Activated CD4-positive, alpha-beta T cell treated with anti-CD3 and anti-CD28 coated beads, Interleukin-2, amount 50 U/mL, for 48 hours (primary cell): ENCODE measurements around the gene TIGD4.

Experiments
- DNase-seq, 2 experiments: peaks; one replicate each; pipeline ENCODE4 v3.0.0-alpha.2; 2020

TIGD4 gene

GRCh38 chr4:152779513-152780266 lies at the start of gene TIGD4, which contains the start of gene ARFIP1:
TIGD4 (minus strand) TSS chr4:152779730; CDS start chr4:152771004, 8,726 bp downstream.
ARFIP1 (plus strand) TSS chr4:152779954; CDS start chr4:152829634, 49,680 bp downstream.
- peak; percentile 95 to 97 for DNase-seq

- no peak for DNase-seq
Observed at GRCh38 chr4:152828122-152828521, 48.6 kb upstream of the TIGD4 start.

DNA sequence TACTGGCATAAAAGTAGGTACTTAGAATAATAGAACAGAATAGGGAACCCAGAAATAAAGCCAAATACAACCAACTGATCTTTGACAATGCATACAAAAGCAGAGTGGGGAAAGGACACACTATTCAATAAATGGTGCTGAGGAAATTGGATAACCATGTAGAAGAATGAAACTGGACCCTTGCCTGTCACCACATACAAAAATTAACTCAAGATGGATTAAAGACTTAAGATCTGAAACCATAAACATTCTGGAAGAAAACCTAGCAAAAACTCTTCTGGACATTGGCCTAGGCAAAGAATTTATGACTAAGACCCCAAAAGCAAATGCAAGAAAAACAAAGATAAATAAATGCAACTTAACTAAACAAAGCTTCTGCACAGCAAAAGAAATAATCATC lies 45.8 kb upstream of the TIGD4 start:
- DNase-seq: no peak

- DNase-seq: no peak
Observed at GRCh38 chr4:152824561-152824960, 45.0 kb upstream of the TIGD4 start.

DNA sequence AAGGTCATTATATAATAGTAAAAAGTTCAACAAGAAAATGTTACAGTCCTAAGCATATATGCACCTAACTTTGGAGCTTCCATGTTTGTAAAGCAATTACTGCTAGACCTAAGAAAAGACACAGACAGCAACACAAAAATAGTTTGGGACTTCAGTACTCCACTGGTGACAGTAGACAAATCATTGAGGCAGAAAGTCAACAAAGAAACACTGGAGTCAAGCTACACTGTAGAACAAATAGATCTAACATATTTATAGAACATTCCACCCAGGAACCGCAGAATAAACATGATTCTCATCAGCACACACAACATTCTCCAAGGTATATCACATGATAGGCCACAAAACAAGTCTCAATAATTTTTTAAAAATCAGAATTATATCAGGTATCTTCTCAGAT lies 42.8 kb upstream of the TIGD4 start:
- DNase-seq: no peak

DNA sequence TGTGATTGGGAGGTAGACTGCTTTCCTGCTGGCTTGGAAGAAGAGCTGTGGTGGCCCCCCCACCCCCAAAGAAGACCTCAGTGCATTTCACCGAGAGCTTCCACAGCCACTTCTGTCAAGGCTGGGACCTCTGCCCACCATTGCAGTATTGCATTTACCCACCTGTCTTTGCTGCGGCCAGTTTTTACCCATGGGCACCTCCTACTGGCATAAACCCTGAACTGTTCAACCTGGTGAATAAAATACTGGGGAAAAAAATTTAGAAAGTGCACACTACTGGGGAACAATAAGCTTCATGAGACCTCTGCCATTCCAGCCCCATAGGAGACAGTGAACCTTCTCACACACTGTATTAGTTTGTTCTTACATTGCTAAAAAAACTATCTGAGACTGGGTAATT lies 40.5 kb upstream of the TIGD4 start:
- no peak for DNase-seq

DNA sequence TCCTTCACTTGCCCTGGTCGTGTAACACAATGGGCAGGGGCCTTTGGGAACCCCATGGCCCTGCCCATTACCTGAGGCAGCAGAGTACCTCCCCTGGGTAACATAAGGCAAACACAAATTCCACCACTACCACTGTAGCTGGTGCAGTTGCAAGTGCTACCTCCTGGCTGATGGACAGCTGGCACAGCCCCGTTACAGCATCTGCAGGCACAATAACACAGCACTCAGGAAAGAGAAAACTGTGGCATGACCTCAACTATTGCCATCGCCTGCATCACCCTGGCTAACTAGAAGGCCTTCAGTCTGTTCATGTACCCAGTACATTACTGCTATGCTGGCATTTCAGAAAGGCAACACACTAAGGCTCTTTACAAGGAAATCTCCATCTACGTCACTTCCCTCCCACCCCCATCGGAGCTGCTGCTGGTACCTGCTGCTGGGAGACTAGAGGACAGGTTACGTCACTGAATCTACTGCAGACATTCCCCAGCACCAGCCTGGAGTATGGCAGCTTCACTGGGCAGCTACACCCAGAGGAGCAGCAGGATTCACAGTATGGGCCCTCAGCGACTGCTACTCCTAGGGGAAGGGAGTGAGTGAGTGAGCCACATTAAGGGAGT lies 39.6 kb upstream of the TIGD4 start:
- no peak for DNase-seq

DNA sequence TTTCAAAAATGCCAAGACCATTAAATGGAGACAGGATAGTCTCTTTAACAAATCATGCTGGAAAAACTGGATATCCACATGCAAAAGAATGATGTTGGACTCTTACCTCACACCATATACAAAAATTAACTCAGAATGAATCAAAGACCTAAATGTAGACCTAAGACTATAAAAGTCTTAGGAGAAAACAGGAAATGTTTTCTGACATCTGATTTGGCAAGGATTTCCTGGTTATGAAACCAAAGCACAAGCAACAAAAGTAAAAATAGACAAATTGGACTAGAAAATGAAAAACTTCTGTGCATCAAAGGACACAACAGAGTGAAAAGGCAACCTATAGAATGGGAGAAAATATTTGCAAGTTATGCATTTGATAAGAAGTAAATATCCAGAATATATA lies 37.8 kb upstream of the TIGD4 start:
- no peak for DNase-seq

DNA sequence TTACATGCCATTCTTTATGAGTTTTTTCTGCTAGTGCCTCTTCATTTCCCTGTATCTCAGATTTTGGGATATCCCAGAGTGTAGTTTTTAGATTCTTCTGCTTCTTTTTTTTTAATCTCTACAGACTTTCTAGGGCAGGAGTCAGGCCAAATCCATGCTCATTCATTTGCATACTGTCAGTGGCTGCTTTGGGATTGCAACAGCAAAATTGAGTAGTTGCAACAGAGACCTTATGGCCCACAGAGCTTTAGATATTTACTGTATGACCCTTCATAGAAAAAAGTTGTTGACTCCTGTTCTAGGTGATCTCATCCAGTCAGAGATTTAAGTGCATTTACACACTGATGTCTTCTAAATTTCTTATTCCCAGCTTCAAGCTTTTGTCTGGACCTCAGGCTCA lies 35.5 kb upstream of the TIGD4 start:
- no peak for DNase-seq

DNA sequence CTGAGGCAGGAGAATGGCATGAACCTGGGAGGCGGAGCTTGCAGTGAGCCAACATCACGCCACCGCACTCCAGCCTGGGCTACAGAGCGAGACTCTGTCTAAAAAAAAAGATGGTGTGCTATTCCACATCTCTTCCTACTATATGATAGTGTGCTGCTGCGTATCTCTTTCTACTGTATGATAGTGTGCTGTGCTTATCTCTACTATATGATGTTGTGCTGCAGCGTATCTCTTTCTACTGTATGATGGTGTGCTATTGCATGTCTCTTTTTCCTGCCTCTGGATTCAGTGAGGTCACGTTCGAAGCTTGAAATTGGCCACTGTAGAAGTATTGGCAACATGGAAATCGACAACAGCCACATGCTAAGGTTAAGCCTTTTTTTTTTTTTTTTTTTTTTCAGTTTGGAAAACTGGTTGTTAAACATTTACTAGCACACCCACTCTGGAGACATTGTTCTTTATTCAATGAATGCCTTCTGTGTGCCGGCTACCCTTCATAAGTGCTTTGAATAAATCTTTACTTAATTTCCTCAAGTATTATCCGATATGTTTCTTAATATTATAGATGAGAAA lies 31.3 kb upstream of the TIGD4 start:
- no peak for DNase-seq

DNA sequence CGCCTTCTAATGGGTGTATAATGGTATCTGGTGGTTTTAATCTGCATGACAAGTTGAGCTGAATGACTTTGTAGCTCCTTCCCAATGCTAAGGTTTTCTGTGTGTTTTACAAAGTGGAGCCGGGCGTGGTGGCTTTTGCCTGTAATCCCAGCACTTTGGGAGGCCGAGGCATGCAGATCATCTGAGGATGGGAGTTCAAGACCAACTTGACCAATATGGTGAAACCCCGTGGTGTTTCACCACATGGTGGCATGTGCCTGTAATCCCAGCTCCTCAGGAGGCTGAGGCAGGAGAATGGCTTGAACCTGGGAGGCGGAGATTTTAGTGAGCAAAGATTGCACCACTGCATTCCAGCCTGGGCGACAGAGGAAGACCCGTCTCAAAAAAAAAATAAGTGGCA lies 29.1 kb upstream of the TIGD4 start:
- no peak for DNase-seq

DNA sequence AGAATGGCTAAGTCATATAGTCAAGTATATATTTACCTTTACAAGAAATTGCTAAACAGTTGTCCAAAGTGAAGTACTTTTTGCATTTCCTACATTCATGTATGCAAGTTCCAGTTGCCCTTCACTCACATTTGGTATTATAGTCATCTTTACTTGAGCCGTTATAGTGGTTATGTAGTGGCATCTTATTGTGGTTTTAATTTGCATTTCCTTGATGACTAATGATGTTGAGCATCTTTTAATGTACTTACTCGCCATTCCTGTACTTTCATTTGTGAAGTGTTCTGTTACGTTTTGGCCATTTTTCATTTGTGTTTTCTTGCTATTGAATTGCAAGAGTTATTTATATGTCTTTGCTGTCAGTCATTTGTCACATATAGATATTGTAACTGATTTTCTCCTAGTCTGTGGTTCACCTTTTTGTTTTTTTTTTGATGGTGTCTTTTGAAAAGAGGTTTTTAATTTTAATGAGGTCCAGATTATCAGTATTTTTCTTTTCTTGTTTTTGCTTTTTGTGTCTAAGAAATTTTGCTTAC lies 27.8 kb upstream of the TIGD4 start:
- no peak for DNase-seq

DNA sequence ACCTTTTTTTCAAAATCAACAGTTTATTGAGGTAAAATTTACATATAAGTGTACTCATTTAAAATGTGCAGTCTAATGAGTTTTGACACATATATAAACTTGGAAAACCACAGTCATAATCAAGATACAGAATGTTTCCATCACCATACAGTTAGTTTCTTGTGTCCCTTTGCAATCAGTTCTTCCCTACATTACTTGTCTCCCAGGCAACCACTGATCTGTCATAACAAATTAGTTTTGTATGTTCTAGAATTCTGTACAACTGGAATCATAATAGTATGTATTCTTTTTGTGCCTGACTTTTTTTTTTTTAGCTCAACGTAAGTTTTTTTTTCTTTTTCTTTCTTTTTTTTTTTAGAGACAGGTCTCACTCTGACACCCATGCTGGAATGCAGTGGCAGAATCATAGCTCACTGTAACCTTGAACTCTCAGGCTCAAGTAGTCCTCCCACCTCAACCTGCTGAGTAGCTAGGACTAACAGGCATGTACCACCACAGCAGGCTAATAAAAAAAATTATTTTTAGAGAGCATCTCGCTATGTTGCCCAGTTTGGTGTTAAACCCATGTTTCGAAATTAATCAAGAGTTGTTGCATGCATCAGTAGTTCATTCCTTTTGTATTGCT lies 27.1 kb upstream of the TIGD4 start:
- DNase-seq: no peak

GRCh38 chr4:152805818-152806217 lies 26.3 kb upstream of the TIGD4 start:
- no peak for DNase-seq

GRCh38 chr4:152805071-152805650 lies 25.6 kb upstream of the TIGD4 start:
- no peak for DNase-seq

DNA sequence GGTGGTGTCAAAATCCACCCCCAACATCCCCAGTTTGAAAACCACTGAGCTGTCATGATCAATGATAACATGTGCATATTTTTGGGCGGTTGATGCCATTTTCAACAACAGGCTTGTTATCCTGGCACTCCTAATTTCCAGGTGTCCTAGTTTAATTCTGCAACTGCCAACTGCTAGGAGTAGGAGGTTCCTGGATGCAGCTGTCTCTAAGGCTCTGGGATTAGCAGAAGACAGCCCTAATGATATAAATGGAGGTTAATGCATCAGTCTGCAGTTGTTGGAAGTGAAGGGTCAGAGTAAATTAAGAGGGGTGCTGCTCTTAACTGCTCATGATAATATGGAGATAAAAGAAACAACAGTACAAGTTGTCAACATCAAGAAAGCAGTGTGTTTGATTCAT lies 24.0 kb upstream of the TIGD4 start:
- DNase-seq: no peak

- DNase-seq: no peak
Observed at GRCh38 chr4:152795891-152796290, 16.4 kb upstream of the TIGD4 start.

DNA sequence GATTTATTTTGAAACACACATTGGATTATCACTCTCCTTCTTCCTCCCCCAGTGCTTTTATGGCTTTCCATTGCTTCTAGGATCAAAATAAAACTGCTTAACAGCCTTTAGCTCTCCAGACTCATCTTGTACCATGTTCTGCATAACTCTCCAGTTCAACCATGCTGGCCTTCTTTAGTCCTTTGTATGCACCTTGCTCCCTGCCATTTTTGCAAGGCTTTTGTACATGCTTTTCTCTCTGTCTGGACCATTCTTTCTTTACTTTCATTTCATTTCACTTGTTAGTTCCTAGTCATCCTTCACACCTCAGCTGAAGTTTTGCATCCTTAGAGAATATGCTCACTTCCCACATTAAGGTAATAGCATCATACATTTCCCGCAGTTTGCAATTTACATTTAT lies 7.1 kb upstream of the TIGD4 start:
- no peak for DNase-seq

DNA sequence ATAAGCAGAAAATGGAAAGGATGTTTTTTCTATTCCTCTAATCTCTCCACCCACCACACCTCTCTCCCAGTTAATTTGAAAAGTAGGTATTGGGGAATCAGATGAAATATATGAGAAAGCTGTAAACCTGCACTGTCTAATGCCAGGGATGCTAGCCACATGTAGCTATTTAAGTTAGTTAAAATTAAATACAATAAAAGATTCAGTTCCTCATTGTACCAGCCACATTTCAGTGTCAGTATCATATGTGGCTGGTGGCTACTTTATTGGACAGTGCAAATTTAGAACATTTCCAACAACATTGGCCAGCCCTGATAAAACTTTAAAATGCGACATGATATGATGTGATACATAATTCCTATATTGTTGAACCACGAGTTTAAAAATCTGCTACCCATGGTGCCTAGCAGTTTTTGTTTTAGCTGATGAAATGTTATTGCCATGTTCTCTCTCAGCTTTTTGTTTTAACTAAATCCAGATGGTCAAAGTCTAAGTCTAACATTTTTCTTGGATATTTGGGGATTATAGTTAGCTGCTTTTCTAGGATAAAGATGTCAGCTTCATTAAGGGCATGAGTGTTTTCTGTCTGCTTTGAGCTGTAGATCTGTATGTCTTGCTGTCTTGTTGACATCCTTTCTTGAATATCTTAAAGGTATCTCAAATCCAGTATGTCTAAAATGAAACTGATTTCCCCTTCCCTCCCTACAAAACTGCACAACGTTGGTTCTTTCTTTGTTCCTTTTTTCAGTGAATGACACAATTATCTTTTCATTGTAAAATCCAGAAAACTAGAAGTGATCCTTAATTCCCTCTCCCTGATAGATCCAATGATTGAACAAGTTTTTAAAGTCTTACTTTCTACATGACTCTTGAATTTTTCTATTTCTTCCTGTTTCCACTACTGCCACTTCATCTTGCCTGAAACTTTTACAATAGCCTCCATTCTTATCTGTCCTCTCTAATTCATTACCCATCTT lies 6.4 kb upstream of the TIGD4 start:
- no peak for DNase-seq

DNA sequence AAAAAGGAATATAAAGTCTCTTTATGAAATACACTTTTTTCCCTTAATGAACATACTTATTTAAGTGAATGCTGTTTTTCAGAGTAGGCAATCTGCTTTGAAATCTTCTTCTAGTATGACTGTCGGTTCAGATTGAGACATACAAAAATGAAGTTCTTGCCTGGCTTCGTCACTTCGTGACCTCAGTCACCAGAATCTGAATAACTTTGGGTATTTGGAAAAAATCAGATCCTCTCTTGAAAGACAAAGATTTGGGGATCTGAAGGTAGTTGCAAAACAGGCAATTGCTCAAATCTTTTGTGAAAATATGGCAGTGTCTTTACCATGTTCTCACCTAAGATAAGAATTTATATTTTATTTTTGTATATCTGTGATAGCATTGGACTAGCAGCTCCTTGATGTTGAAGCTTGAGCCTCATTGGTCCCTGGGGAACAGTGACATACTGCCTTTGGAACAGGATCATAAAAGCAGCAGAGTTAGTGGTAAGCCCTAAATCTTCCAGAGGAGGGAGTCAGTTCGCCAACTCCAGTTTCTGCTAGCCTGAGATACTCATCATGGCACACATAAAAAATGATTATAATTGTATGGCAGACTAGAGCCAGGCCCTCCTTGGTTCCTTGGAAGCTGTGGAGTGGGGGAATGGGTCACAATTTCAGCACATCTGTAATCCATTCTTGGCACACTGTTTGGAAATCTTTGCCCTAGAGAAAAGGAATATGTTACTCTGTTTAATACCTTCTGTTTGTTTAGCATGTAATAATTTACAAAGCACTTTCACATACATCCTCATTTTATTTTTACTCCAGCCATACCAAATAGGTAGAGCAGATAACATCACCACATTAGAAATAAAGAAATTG lies 5.2 kb upstream of the TIGD4 start:
- DNase-seq: no peak

DNA sequence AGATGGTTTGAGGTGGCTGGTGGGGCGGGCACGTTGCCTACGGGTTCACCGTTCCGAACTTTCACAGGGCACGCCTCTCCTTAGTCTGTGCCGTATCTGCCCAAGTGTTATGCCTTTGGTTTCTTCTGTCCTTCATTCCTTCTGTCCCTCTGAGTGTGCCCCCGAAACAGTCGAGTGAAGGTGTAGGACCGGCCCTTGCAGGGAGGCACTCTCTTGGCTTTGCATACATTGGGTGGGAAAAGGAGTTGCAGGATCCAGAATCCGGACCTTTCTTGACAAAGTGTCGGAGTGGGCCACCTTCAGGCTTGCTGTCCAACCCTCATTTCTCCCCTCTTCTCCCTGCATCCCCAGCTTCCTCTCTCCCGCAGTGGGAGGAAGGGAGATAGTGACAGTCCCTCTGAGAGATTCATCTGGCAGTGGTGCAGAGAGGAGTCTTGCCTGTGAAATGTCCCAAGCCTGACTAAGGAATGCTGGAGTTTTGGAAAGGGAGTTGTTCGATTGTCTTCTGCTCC lies 793 bp upstream of the TIGD4 start:
- no peak for DNase-seq
